Sigmoid colon (tissue), 4 donors: ENCODE measurements around the gene TNNI2.

Experiments used
- CTCF ChIP-seq, 4 experiments: fragments of 450-650 bp in 3 of 4; fragments of 200-600 bp in 1 of 4; IDR thresholded peaks; one replicate each; pipeline ENCODE4 v1.5.1; 2016 to 2019; ENCODE audit warnings: antibody characterized with exemption in 4 of 4, mild to moderate bottlenecking in 3 of 4, moderate library complexity in 2 of 4
- POLR2A ChIP-seq, 2 donors: fragments of 450-650 bp; IDR thresholded peaks; one replicate each; pipeline ENCODE4 v1.6.1; 2016; ENCODE audit warnings: antibody characterized with exemption in 2 of 2, mild to moderate bottlenecking in 2 of 2, moderate library complexity in 2 of 2
- POLR2AphosphoS5 ChIP-seq, 4 donors: sonication (generic); formaldehyde crosslinking; IDR thresholded peaks; one replicate each; pipeline ENCODE4 v1.6.1; 2017; ENCODE audit warnings: antibody characterized with exemption in 4 of 4

GRCh38 chr11:1838426-1839144 is at the start of gene TNNI2:
- TF ChIP-seq POLR2A (IDR thresholded peaks at IDR 0.05) (no peak), CTCF (IDR thresholded peaks at IDR 0.05) (no peak), POLR2AphosphoS5 (IDR thresholded peaks at IDR 0.05) (no peak)
